ENCODE measurements around the gene RNF215.

Gene RNF215

DNA sequence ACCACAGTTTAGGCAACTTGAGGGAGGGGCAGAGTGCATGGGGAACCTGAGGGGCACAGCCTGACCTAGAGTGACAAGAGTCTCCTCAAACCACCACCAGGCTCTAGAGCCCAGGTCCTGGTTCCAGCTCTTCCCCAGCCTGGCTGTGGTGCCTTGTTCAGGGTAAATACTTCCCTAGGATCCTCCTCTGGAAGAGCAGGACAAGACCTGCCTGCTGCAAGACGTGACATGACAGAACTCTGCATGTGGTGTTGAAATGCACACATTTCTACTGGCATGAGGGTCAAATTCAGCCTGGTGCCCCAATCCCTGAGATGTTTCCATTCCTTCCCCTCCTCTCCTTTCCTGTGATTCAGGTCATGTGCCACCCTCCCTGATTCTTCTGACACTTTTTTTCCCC is 12.9 kb upstream of the RNF215 start:
- DNase-seq (ENCODE audit: low read depth): no peak
- TF ChIP-seq CTCF (conservative IDR thresholded peaks at IDR 0.05; ENCODE audit: low read depth, low read length): no peak
- H3K4me3 ChIP-seq (ENCODE audit: low read length): no peak overlapping the region

GRCh38 chr22:30399718-30400117 is 12.5 kb upstream of the RNF215 start:
- no peak for DNase-seq (ENCODE audit: low read depth)
- no peak for TF ChIP-seq CTCF (conservative IDR thresholded peaks at IDR 0.05; ENCODE audit: low read depth, low read length)
- H3K4me3 ChIP-seq (ENCODE audit: low read length): peak overlapping the region; percentile 16

DNA sequence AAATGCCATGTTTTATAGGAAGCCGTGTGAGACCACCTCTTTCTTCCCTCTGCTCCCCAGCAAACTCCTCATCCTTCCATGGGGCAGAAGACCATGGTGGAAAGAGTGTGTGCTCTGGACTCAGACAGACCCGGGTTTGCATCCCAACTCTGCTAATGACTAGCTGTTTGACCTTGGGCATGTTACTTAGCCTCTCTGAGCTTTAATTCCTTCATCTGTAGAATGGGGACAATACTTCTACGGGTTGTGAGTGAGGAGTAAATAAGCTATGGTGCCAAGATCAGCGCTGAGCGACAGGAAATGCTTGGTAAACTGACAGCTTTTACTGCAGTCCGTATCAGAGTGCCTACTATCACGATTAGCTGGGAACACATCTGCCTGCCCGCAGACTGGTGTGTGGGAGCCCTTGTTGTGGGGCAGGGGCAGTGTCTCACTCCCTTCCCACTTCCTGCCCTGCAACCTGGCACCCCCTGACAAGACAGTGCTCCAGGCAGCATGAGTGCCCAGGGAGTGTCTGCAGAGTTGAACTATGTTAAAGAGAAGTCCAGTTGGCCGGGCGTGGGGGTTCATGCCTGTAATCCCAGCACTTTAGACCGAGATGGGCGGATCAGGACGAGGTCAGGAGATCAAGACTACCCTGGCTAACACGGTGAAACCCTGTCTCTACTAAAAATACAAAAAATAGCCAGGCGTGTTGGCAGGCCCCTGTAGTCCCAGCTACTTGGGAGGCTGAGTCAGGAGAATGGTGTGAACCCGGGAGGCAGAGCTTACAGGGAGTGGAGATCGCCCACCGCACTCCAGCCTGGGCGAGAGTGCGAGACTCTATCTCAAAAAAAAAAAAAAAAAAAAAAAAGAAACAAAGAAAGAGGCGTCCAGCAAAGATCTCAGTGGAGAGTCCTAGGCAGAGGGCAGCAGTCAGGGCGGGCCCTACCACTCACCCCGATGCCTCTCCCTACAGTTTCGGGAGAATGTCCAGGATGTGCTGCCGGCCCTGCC is 11.8 kb upstream of the RNF215 start:
- no peak for TF ChIP-seq CTCF (conservative IDR thresholded peaks at IDR 0.05; ENCODE audit: low read depth, low read length)
- DNase-seq (ENCODE audit: low read depth): no peak
- peak overlapping the region; percentile 87 for H3K4me3 ChIP-seq (ENCODE audit: low read length)

- TF ChIP-seq CTCF (conservative IDR thresholded peaks at IDR 0.05; ENCODE audit: low read depth, low read length): no peak
- H3K4me3 ChIP-seq (ENCODE audit: low read length): peak overlapping the region; percentile 87
- no peak for DNase-seq (ENCODE audit: low read depth)
Measured at GRCh38 chr22:30397656-30398635, 10.7 kb upstream of the RNF215 start.

GRCh38 chr22:30396871-30397655 is 9.9 kb upstream of the RNF215 start, which contains the start of gene SEC14L2:
Gene SEC14L2, plus strand, starts transcription at chr22:30397018. Its CDS starts 99 bp downstream, at chr22:30397117.
- no peak for DNase-seq (ENCODE audit: low read depth)
- TF ChIP-seq CTCF (conservative IDR thresholded peaks at IDR 0.05; ENCODE audit: low read depth, low read length): no peak
- peak within 1 kb of the TSS; percentile 87 for H3K4me3 ChIP-seq (ENCODE audit: low read length)

DNA sequence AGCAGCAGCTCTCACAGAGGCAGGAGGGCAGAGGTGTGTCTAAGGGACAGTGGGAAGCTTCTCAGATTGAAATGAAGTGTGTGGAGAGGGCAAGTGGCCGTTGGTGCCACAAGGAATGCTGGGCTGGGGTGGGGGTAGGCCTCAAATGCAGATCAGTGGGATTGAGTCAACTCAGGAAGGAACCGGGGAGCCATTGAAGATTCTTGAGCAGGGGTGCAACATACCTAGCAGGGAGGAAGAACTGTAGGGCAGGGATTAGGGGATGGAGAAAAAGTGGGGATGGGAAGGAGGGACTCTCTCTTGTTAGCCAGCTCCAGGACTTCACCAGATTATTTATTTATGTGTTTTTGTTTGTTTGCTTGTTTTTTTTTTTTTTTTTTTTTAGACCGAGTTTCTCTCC is 6.7 kb upstream of the RNF215 start:
- DNase-seq (ENCODE audit: low read depth): no peak
- no peak overlapping the region for H3K4me3 ChIP-seq (ENCODE audit: low read length)
- TF ChIP-seq CTCF (conservative IDR thresholded peaks at IDR 0.05; ENCODE audit: low read depth, low read length): no peak

Measured in retinal pigment epithelial cell (primary cell).